K562 (cell line): ENCODE results near the gene KLHL8.

Experiments used
- ARID3B ChIP-seq: fragments of 250-450 bp; sonication (Bioruptor Pico); IDR thresholded peaks from 2 replicates; pipeline ENCODE4 v1.4.0; 2020; ENCODE audit warnings: borderline replicate concordance
- ARID4B ChIP-seq: sonication (generic); formaldehyde crosslinking; IDR thresholded peaks from 2 replicates; pipeline ENCODE4 v1.8.0; 2022; ENCODE audit warnings: mild to moderate bottlenecking, missing genetic modification reagents
- CEBPZ ChIP-seq: fragments of 150-350 bp; IDR thresholded peaks from 2 replicates; pipeline ENCODE4 v1.6.1; 2014; ENCODE audit warnings: low read depth, mild to moderate bottlenecking, low read length, borderline replicate concordance
- CTCF ChIP-seq, 3 experiments: IDR thresholded peaks in 2 of 3; conservative IDR thresholded peaks in 1 of 3; 2 replicates each; pipeline ENCODE4 v1.5.1; 2011 to 2012; ENCODE audit warnings: low read length in 3 of 3, mild to moderate bottlenecking in 3 of 3, control low read depth in 2 of 3, improper control_type of control experiment in 1 of 3, inconsistent platforms in 1 of 3, low read depth in 1 of 3, mixed read lengths in 1 of 3, moderate library complexity in 1 of 3; ENCODE audit not compliant: insufficient read depth in 2 of 3
- IRF1 ChIP-seq: sonication (generic); formaldehyde crosslinking; IDR thresholded peaks from 2 replicates; pipeline ENCODE4 v1.8.0; 2022; ENCODE audit warnings: missing genetic modification reagents, mild to moderate bottlenecking, borderline replicate concordance
- MAFG ChIP-seq: fragments of 450-650 bp; conservative IDR thresholded peaks from 2 replicates; pipeline ENCODE4 v1.6.1; 2016; ENCODE audit warnings: missing genetic modification characterization, missing compliant biosample characterization
- RCOR1 ChIP-seq, 2 experiments: IDR thresholded peaks; 2 replicates each; pipeline ENCODE4 v1.6.1; 2012; ENCODE audit warnings: low read depth in 2 of 2, low read length in 2 of 2, borderline replicate concordance in 1 of 2, improper control_type of control experiment in 1 of 2
- TCF7 ChIP-seq: sonication (generic); IDR thresholded peaks from 2 replicates; pipeline ENCODE4 v1.6.1; 2016; ENCODE audit warnings: antibody characterized with exemption, borderline replicate concordance

- TF ChIP-seq ARID4B (CRISPR knock-in tag) (no peak), TCF7 (no peak), CEBPZ (no peak), CTCF (IDR thresholded peaks at IDR 0.05 in 2 of 3, conservative IDR thresholded peaks at IDR 0.05 in 1 of 3; ENCODE audit: insufficient read depth in 2 of 3, low read depth in 1 of 3, low read length in 3 of 3) (no peak), RCOR1 (IDR thresholded peaks at IDR 0.05; ENCODE audit: borderline replicate concordance in 1 of 2, low read depth in 2 of 2, low read length in 2 of 2) (no peak), MAFG (tag) (no peak), ARID3B (CRISPR knock-in tag) (no peak), IRF1 (CRISPR knock-in tag) (no peak)
Observed at GRCh38 chr4:87116231-87116630, 104.2 kb downstream of the KLHL8 start.
